Adrenal gland (tissue), 12 donors: ENCODE results near the gene CELA3B. TPM values are rescaled to one million over a fixed set of nuclear protein-coding genes. Genes with fewer than 3 reads are reported as not detected.
A peak's percentile ranks its signal among the peaks of the same experiment; 100 is the strongest.
"Not testable (repeated sequence)": the region's sequence is repeated elsewhere in the genome, so short reads cannot be mapped to it uniquely, and the experiment has no call there.

Experiments
- DNase-seq, 7 donors: peaks; one replicate each; pipeline ENCODE4 v3.0.0-alpha.2; 2019 to 2020
- H3K27ac ChIP-seq, 5 donors: fragments of 200-600 bp; sonication (generic) in 4 of 5; 1 replicate in 3 of 5; 2 replicates in 2 of 5; pipeline versions ENCODE4 v1.5.1 to v1.8.0; 2016 to 2020; ENCODE audit warnings: mild to moderate bottlenecking in 1 of 5
- H3K27me3 ChIP-seq: fragments of 200-600 bp; 2 replicates; pipeline ENCODE4 v1.8.0; 2021
- H3K36me3 ChIP-seq, 2 donors: fragments of 200-600 bp; replicated peaks in 1 of 2; 1 replicate in 1 of 2; 2 replicates in 1 of 2; pipeline versions ENCODE4 v1.5.1 to v1.8.0; 2018 to 2022
- H3K4me1 ChIP-seq, 2 donors: fragments of 200-600 bp; replicated peaks in 1 of 2; 1 replicate in 1 of 2; 2 replicates in 1 of 2; pipeline versions ENCODE4 v1.5.1 to v1.8.0; 2018 to 2021
- H3K4me3 ChIP-seq, 4 donors: fragments of 200-600 bp; sonication (generic) in 3 of 4; one replicate each; pipeline ENCODE4 v1.5.1; 2016 to 2018
- H3K9me3 ChIP-seq, 3 donors: fragments of 200-600 bp; sonication (generic) in 1 of 3; replicated peaks in 1 of 3; 1 replicate in 2 of 3; 2 replicates in 1 of 3; pipeline versions ENCODE4 v1.5.1 to v1.8.0; 2016 to 2021
- POLR2A ChIP-seq, 2 donors: fragments of 450-650 bp; IDR thresholded peaks; one replicate each; pipeline ENCODE4 v1.6.1; 2017; ENCODE audit warnings: antibody characterized with exemption in 2 of 2, mild to moderate bottlenecking in 2 of 2, moderate library complexity in 1 of 2
- WGBS, 4 donors: extraction: QIAGEN DNeasy Blood & Tissue Kit in 2 of 4; methylation state at CpG; one replicate each; pipeline versions ENCODE4 v1.1.5 to v1.1.7; 2013 to 2017; 5-methylcytosine and 5-hydroxymethylcytosine counted together
- intact Hi-C, 2 donors: fragments of 100-400 bp; cut with DNase I; formaldehyde crosslinking; loops; one replicate each; pipeline versions ENCODE4 v1.14.1 to v1.15.0; 2022 to 2023
- polyA plus RNA-seq, 3 donors: library from polyadenylated mRNA; stranded (reverse); fragments of 200-250 nt in 2 of 3; fragments of 350-450 nt in 1 of 3; fragmentation: Illumina TruSeq in 1 of 3; extraction: RNeasy Lipid Tissue Mini Kit (QIAGEN cat#74804) in 1 of 3; gene quantifications; one replicate each; pipeline ENCODE4 v1.2.3, GENCODE V29; 2013 to 2014
- small RNA-seq, 2 donors: library from RNA; depleted of rRNA; stranded (forward); fragments of <200 nt; gene quantifications; one replicate each; pipeline ENCODE3, GENCODE V24; 2016
- total RNA-seq, 9 donors: library from RNA; depleted of rRNA in 4 of 9; stranded (reverse); fragments of >200 nt in 4 of 9; fragments of 120-200 nt in 1 of 9; fragmentation: NEBNext Ultra II Directional in 1 of 9; extraction: Animal tissue kit (Norgen Biotek cat#: 25700) in 1 of 9; gene quantifications; one replicate each; pipeline versions ENCODE4 v1.1.0 to v1.2.4, GENCODE V29; 2013 to 2023
- TF ChIP-seq, protein P1 (sequence below), 6 experiments: fragments of 450-650 bp in 4 of 6; fragments of 200-600 bp in 2 of 6; sonication (generic) in 1 of 6; IDR thresholded peaks; 1 replicate in 5 of 6; 2 replicates in 1 of 6; pipeline versions ENCODE4 v1.5.1 to v1.8.0; 2016 to 2021; ENCODE audit warnings: antibody characterized with exemption in 6 of 6, mild to moderate bottlenecking in 2 of 6, moderate library complexity in 1 of 6
- donor health status: healthy with polysubstance abuse.
- donor health status: Bipolar disorder and iron deficiency.
- donor health status: DM: yes; HTN: yes; CAD: no.
- donor health status: DM: no; HTN: no; CAD: no.
- donor health status: DM: no; HTN: no; CAD: no.
- donor health status: DM: yes; HTN: yes; CAD: no.

CELA3B gene
- total and polyA plus RNA-seq, 12 donors, result 0.80 to 7.0 (median 0.84) TPM; not detected in 7

DNA sequence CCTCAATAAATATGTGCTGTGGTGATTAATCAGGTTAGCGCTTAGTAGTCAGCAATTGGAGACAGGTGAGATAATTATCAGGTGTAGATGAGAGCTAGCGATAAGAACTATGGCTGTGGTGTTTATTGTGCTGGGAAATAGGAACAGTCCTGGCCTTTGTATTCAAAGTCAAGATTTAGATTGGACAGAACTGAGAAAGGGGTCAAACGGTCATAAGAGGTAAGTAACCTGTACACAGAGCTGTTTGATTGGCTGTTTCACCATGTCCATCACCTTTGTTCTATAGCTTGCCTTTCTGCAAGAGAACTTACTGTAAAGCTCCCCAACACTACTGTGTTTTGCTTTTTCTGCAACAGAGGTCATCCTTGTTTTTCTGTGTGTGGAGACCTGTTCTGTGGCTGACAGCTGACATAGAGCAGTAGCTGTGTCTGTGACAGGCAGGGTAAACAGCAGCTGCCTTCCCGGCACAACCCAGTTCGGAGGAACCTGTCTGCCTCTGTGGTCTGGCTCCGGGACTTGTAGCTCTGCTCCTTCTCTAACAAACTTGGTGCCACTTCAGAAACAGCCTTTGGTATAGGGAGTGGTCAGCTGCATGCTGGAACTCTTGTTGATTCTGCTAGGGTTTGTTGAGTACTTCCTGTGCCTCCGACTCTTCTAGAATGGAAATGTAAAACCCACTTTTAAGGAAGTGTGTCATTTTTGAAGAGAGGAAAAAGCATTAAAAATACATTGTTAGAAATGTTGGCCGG, 54.6 kb downstream of the CELA3B start:
- WGBS, 4 donors, result 69 to 78% (median 73%) methylated on average over 8 of the region's 8 CpGs
- intact Hi-C loops, result no loop called here
- TF ChIP-seq, protein P1, sequence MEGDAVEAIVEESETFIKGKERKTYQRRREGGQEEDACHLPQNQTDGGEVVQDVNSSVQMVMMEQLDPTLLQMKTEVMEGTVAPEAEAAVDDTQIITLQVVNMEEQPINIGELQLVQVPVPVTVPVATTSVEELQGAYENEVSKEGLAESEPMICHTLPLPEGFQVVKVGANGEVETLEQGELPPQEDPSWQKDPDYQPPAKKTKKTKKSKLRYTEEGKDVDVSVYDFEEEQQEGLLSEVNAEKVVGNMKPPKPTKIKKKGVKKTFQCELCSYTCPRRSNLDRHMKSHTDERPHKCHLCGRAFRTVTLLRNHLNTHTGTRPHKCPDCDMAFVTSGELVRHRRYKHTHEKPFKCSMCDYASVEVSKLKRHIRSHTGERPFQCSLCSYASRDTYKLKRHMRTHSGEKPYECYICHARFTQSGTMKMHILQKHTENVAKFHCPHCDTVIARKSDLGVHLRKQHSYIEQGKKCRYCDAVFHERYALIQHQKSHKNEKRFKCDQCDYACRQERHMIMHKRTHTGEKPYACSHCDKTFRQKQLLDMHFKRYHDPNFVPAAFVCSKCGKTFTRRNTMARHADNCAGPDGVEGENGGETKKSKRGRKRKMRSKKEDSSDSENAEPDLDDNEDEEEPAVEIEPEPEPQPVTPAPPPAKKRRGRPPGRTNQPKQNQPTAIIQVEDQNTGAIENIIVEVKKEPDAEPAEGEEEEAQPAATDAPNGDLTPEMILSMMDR (IDR thresholded peaks at IDR 0.05), result no peak
- no peak for TF ChIP-seq POLR2A (IDR thresholded peaks at IDR 0.05)
- Histone ChIP-seq H3K4me1 (peaks cover 0 to 2% of the 10 kb centered on the region in 2 donors), H3K27me3 (no peaks in the 10 kb centered on the region), H3K4me3 (no peak overlapping the region), H3K27ac (peak overlapping the region in 1 of 5 donors; percentile 30), H3K9me3 (no peaks in the 10 kb centered on the region), H3K36me3 (no peaks in the 10 kb centered on the region)
- peak in 1 of 7 donors; percentile 67 for DNase-seq

DNA sequence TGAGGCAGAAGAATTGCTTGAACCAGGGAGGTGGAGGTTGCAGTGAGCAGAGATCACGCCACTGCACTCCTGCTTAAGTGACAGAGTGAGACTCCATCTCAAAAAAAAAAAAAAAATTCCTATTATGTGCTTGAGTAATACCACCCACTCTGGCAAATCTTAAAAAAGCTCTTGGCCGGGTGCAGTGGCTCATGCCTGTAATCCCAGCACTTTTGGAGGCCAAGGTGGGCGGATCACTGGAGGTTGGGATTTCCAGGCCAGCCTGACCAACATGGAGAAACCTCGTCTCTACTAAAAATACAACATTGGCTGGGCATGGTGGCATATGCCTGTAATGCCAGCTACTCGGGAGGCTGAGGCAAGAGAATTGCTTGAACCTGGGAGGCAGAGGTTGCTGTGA, 58.0 kb downstream of the CELA3B start:
- H3K4me1 ChIP-seq, DNase-seq, H3K36me3 ChIP-seq, H3K4me3 ChIP-seq, intact Hi-C loops, H3K27me3 ChIP-seq, H3K27ac ChIP-seq, H3K9me3 ChIP-seq: not testable (repeated sequence)
- WGBS, 4 donors, result 74 to 93% (median 82%) methylated on average over 5 of the region's 5 CpGs

DNA sequence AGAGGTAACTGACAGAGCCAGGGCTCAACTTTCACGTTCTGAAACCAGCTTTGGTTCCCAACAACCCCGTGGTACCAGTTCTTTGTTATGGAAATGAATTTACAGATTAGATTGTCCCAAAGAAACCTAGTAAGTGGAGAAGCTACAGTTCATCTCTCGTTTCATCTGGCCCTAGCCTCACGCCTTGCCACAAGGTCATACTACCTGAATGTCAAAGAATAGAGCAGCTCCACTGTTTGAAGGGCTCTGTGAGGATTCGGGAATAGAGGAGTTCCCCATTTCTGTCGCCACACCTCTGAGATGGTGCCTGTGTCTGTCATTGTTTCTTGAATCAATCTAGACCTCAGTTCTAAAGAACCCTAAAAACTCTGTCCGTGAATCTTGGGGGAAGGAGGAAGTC, 60.7 kb downstream of the CELA3B start:
- Histone ChIP-seq H3K4me1 (no peaks in the 10 kb centered on the region), H3K27ac (no peak overlapping the region), H3K4me3 (no peak overlapping the region), H3K9me3 (no peaks in the 10 kb centered on the region), H3K27me3 (no peaks in the 10 kb centered on the region), H3K36me3 (no peaks in the 10 kb centered on the region)
- WGBS, 4 donors, result 60 to 62% (median 62%) methylated on average over 7 of the region's 7 CpGs
- TF ChIP-seq, protein P1 (IDR thresholded peaks at IDR 0.05), result no peak
- no peak for TF ChIP-seq POLR2A (IDR thresholded peaks at IDR 0.05)
- DNase-seq, result no peak
- intact Hi-C loops, result no loop called here

DNA sequence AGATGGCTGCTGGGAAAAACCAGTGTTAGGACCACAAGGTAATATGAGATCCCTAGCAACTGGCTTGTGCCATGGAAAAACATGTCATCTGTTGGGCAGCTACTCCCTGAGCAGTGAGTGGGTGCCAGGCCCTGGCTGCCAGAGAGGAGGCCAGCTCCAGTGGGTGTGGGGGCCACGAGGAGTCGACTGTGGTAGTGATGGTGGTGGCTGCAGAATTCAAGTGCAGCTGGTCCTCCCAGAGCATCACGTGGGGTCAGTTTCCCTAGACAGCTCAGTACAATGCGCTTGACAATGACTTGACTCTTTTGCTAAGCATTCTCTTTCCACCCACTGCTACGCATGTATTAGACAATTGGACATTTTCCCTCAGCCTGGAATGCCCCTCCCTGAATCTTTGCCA, 61.2 kb downstream of the CELA3B start:
- TF ChIP-seq, protein P1 (IDR thresholded peaks at IDR 0.05), result no peak
- TF ChIP-seq POLR2A (IDR thresholded peaks at IDR 0.05), result no peak
- 92 to 95% (median 93%) methylated on average over 2 to 5 of the region's 5 CpGs for WGBS, 4 donors
- H3K9me3 ChIP-seq, result no peaks in the 10 kb centered on the region
- H3K27me3 ChIP-seq, result no peaks in the 10 kb centered on the region
- intact Hi-C loops, result no loop called here
- DNase-seq, result no peak
- no peak overlapping the region for H3K27ac ChIP-seq
- no peaks in the 10 kb centered on the region for H3K4me1 ChIP-seq
- no peaks in the 10 kb centered on the region for H3K36me3 ChIP-seq
- H3K4me3 ChIP-seq, result no peak overlapping the region

Small RNAs within 50 kb of the gene (small RNA-seq; reads per million reads assigned to genes)
- gene RN7SL186P (0 reads per million in 2 donors), gene RN7SL386P (0 reads per million in 2 donors), gene RNU6-1022P (0 reads per million in 2 donors), gene RNU6-776P (0 reads per million in 2 donors)

Other genes starting within 250 kb of the CELA3B start
- 100 to 1,000 TPM in 5 of 9 donors, 10 to 100 TPM in 4; 35.9 to 156 (median 109) TPM for gene USP48, start 193.9 kb upstream of the CELA3B start, total RNA-seq
- gene USP48, start 193.9 kb upstream of the CELA3B start, polyA plus RNA-seq, result 10 to 100 TPM; 47.5 to 95.8 (median 56.9) TPM
- 1 to 10 TPM in 4 of 9 donors, under 1 TPM in 4, not detected in 1; 0.22 to 1.7 (median 1.0) TPM for gene LDLRAD2, start 164.8 kb upstream of the CELA3B start, total RNA-seq
- gene LDLRAD2, start 164.8 kb upstream of the CELA3B start, polyA plus RNA-seq, result 1 to 10 TPM in 2 of 3 donors, under 1 TPM in 1; 0.16 to 9.4 (median 5.4) TPM
- gene HSPG2, start 39.7 kb upstream of the CELA3B start, total RNA-seq, result 100 to 1,000 TPM in 8 of 9 donors, 10 to 100 TPM in 1; 47.1 to 558 (median 300) TPM
- gene HSPG2, start 39.7 kb upstream of the CELA3B start, polyA plus RNA-seq, result 100 to 1,000 TPM in 2 of 3 donors, 10 to 100 TPM in 1; 38.7 to 394 (median 156) TPM
- gene CELA3A, start 24.6 kb downstream of the CELA3B start, total RNA-seq, result 1 to 10 TPM in 3 of 9 donors, not detected in 6; 3.1 to 9.4 (median 9.0) TPM
- gene CELA3A, start 24.6 kb downstream of the CELA3B start, polyA plus RNA-seq, result 1 to 10 TPM in 2 of 3 donors, not detected in 1; 1.6 to 2.3 TPM
- gene CDC42, start 75.7 kb downstream of the CELA3B start, total RNA-seq, result 100 to 1,000 TPM; 150 to 351 (median 222) TPM
- gene CDC42, start 75.7 kb downstream of the CELA3B start, polyA plus RNA-seq, result 100 to 1,000 TPM in 1 of 3 donors, 10 to 100 TPM in 2; 69.6 to 279 (median 79.1) TPM
- gene WNT4, start 166.1 kb downstream of the CELA3B start, total RNA-seq, result 10 to 100 TPM in 1 of 9 donors, 1 to 10 TPM in 8; 2.3 to 39.6 (median 5.8) TPM
- 10 to 100 TPM in 1 of 3 donors, 1 to 10 TPM in 2; 5.7 to 13.6 (median 8.1) TPM for gene WNT4, start 166.1 kb downstream of the CELA3B start, polyA plus RNA-seq